Retinal pigment epithelial cell (primary cell): ENCODE data around the gene KIRREL1.

Source experiments
- DNase-seq: peaks from one replicate; pipeline ENCODE4 v3.0.0-alpha.2; 2010; ENCODE audit warnings: low read depth
- H3K4me3 ChIP-seq: 2 replicates; pipeline ENCODE4 v1.5.1; 2011; ENCODE audit warnings: mild to moderate bottlenecking, low read length, control low read depth, moderate library complexity
- TF ChIP-seq, protein P1 (sequence below): conservative IDR thresholded peaks from 2 replicates; pipeline ENCODE4 v1.5.1; 2011; ENCODE audit warnings: low read depth, low read length, control low read depth, inconsistent platforms

The KIRREL1 gene

DNA sequence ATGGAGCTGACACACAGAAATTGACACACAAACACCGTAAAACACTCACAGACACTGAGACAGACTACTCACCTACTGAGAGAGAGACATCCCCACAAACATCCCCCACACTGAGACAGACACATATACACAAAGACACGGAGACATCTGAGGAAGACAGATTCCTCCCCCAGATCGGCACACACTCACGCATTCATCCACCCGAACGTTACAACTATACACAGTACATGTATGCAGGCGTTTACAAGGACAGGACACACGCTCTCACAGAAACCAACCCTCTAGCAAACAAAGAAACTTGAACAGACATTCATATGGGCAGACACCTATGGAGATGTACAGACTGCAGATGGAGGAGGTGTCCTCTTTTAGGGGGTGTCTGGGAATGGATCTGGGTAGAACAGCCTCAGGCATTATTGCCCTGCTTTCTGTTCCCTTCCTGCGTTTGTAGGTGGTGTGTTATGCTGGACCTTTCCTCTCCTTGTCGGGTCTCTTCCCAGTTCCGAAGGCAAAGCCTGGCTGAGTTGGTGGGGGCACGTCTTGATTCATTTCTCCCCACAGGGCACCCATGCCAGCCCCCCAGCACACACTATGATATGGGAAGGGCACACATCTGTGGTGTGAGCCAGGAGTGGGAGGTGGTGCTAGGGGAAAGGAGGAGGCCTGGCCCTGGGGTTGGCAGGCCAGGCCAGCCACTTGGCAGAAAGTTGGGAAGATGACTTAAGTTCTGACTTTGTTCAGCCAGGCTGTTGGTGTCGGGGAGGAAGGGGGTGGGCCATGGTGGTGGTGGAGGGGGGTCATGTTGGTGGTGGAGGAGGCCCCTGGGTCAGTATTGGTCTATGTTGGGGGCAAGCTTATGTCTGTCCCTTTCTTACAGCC, 1.5 kb downstream of the KIRREL1 start:
- H3K4me3 ChIP-seq: peak overlapping the region; percentile 95
- TF ChIP-seq, protein P1, sequence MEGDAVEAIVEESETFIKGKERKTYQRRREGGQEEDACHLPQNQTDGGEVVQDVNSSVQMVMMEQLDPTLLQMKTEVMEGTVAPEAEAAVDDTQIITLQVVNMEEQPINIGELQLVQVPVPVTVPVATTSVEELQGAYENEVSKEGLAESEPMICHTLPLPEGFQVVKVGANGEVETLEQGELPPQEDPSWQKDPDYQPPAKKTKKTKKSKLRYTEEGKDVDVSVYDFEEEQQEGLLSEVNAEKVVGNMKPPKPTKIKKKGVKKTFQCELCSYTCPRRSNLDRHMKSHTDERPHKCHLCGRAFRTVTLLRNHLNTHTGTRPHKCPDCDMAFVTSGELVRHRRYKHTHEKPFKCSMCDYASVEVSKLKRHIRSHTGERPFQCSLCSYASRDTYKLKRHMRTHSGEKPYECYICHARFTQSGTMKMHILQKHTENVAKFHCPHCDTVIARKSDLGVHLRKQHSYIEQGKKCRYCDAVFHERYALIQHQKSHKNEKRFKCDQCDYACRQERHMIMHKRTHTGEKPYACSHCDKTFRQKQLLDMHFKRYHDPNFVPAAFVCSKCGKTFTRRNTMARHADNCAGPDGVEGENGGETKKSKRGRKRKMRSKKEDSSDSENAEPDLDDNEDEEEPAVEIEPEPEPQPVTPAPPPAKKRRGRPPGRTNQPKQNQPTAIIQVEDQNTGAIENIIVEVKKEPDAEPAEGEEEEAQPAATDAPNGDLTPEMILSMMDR: no peak
- DNase-seq: no peak

DNA sequence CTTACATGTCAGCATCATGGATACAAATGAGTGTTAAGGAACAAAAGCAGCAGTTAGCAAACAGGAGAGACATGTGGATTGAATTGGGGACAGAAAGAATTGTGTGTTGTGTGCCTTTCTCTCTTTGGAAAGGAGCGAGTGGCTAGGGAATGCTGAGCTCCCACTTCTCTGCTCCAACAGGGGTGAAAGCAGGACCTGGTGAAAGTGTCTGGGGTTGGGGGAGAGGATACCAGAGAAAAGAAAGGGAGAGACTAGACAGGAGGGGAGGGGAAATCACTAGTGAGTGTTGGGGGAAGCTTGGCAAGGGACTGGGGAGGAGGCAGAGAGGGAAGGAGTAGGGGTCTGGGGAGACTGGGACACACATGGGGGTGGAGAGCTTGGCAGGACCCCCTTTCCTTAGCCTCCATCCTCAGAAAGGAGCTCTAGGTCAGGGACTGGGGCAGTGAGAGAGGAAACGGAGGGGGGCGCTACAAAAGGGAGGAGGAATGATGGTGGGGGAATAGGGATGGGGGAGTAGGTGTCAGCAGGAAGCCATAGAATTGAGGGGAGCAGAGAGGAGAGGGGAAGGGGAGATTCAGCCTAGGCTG, 2.2 kb downstream of the KIRREL1 start:
- TF ChIP-seq, protein P1: peak; percentile 29
- no peak for DNase-seq
- H3K4me3 ChIP-seq: peak overlapping the region; percentile 95

DNA sequence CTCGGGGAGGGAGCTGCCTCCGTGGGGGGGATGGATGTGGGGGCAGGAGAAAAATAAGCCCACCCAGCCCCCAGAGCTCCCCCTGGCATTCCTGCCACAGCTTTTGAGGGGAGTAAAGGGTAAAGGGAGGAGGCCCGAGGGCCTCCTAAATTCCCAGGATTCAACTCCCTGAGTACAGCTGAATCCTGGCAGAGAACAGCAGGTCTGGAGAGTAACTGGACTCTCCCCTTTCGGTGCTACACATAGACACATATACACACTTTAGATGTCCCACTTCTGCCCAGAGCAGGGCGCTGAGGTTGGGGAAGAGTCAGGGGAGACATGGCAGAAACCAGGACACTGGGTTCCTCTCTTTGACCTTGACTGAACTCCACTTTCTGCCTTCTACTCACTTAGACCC, 3.0 kb downstream of the KIRREL1 start:
- DNase-seq: no peak
- H3K4me3 ChIP-seq: peak overlapping the region; percentile 95
- TF ChIP-seq, protein P1: no peak

DNA sequence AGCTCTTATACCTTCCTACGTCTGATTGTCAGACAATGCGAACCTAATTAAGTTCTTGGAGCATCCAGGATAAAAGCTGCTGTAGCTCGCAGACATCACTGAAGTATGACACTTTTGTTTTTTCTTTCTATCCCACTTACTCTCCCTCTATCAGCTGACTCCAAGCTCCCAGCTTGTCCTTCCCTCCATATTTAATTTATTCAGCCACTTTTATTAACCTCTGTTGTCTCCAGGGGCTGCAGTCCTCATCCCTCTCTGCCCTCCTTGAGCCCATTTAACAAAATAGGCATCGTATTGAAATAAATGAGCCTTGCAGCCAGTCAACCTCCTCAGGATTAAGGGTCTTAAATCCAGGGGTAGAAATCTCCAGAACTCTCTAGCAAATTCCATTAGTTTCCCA, 7.1 kb downstream of the KIRREL1 start:
- DNase-seq: no peak
- TF ChIP-seq, protein P1: no peak
- H3K4me3 ChIP-seq: no peak overlapping the region

DNA sequence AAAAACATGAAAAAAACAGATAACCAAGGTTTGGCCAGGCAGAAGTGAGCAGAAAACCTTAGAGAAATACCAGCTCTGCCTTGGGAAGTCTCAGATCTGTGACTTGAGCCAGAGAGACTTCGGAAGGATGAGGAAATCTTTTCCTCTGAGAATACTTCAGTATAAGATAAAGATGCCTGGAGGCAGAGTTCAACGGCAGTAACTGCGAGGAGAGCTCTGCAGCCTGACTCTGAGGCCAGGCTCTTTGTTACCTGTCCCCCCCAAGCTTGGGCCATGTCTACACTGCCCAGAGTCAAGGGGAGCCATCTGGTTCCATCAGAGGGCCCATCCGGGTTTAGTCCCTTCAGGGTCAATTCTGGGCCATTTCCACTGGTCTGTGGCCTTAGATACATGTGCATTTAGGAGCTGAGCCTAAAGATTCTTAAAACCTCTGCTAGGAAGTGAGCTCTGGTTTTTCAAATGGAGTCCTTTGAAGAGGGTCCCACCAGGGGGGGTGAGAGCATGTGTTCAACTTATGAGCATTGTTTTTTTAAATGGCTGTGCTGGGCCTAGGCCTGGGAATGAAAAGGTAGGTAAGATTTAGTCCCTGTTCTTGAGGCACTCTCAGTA, 8.7 kb downstream of the KIRREL1 start:
- no peak overlapping the region for H3K4me3 ChIP-seq
- TF ChIP-seq, protein P1: peak; percentile 36
- DNase-seq: no peak

DNA sequence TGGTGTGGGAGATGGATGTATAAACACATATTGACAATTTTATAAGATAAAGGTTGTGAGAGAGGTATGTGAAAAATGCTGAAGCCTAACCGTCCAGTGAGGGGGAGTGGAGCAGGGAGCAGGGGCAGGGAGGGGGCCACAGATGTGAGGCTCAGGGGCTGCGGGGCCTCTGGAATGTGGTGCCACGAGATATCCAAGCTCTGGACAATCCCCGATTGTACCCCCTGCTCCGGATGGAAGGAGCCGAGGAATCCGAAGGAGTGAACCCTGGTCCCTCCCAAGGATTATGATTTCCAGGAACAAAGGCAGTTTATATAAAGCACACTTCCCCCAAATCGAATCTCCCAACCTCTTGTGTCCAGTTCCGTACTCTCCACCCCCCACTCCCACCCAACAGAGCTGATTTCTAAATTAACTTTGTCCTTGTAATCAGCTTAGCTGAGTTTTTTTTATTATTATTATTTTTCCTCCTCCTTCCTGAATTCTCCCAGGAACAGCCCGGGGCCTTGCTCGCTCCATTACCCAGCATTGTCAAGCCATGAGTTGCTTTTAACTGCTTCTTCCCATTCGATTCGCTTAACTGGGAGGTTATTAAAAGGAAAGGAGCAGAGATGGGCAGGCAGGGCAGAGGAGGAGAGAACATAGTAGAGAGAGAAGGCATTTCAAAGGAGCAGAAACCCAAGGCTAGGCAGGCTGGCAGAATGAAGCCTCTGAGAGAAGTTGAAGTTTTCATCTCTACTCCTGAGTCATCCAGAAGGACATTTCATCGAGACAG, 9.4 kb downstream of the KIRREL1 start:
- H3K4me3 ChIP-seq: no peak overlapping the region
- peak; percentile 47 for DNase-seq
- TF ChIP-seq, protein P1: no peak
